ENCODE results near the gene ZNF521.

ZNF521 gene

GRCh38 chr18:25169701-25170100, 182.3 kb downstream of the ZNF521 start:
- DNase-seq: no peak

GRCh38 chr18:25167612-25168410, 184.2 kb downstream of the ZNF521 start:
- no peak for DNase-seq

- no peak for DNase-seq
These were observed 185.9 kb downstream of the ZNF521 start for GRCh38 chr18:25166113-25166512.

GRCh38 chr18:25164848-25165811, 186.8 kb downstream of the ZNF521 start:
- no peak for DNase-seq

- no peak for DNase-seq
These were observed 187.6 kb downstream of the ZNF521 start for GRCh38 chr18:25164211-25164847.

GRCh38 chr18:25153426-25153825, 198.5 kb downstream of the ZNF521 start:
- no peak for DNase-seq

- no peak for DNase-seq
These were observed 204.0 kb downstream of the ZNF521 start for GRCh38 chr18:25147877-25148488.

GRCh38 chr18:25146512-25146910, 205.5 kb downstream of the ZNF521 start:
- DNase-seq: no peak

GRCh38 chr18:25145731-25146511, 206.0 kb downstream of the ZNF521 start:
- no peak for DNase-seq

GRCh38 chr18:25144820-25145219, 207.1 kb downstream of the ZNF521 start:
- peak in 9 of 51 donors; percentile 2 to 21 (median 10) for DNase-seq

GRCh38 chr18:25141886-25142285, 210.1 kb downstream of the ZNF521 start:
- DNase-seq: no peak

GRCh38 chr18:25141399-25141798, 210.6 kb downstream of the ZNF521 start:
- DNase-seq: no peak

GRCh38 chr18:25140962-25141308, 211.0 kb downstream of the ZNF521 start:
- DNase-seq: no peak

- no peak for DNase-seq
These were observed 211.6 kb downstream of the ZNF521 start for GRCh38 chr18:25140124-25140961.

- no peak for DNase-seq
These were observed 214.8 kb downstream of the ZNF521 start for GRCh38 chr18:25137197-25137472.

GRCh38 chr18:25136416-25137196, 215.4 kb downstream of the ZNF521 start:
- no peak for DNase-seq

GRCh38 chr18:25134861-25135260, 217.1 kb downstream of the ZNF521 start:
- no peak for DNase-seq

GRCh38 chr18:25133879-25134278, 218.1 kb downstream of the ZNF521 start:
- DNase-seq: no peak

- DNase-seq: no peak
These were observed 219.0 kb downstream of the ZNF521 start for GRCh38 chr18:25132786-25133496.
